GM12892 (cell line): ENCODE measurements around the gene CHST11.

Experiments
- POLR2A ChIP-seq: IDR thresholded peaks from 2 replicates; pipeline ENCODE4 v1.6.1; 2011; ENCODE audit warnings: low read depth, low read length, control low read depth
- TAF1 ChIP-seq: IDR thresholded peaks from 2 replicates; pipeline ENCODE4 v1.6.1; 2011; ENCODE audit warnings: low read depth, mild to moderate bottlenecking, control low read depth, low read length, borderline replicate concordance

- TF ChIP-seq TAF1 (no peak), POLR2A (no peak)
These were observed 48.5 kb downstream of the CHST11 start for GRCh38 chr12:104505095-104505818.
